Measurements from ENCODE around the gene CYFIP2. TPM values are rescaled to one million over a fixed set of nuclear protein-coding genes. Genes with fewer than 3 reads are reported as not detected.
A peak's percentile ranks its signal among the peaks of the same experiment; 100 is the strongest.

CYFIP2 gene
- total and polyA plus RNA-seq, 12 donors = 24.8 to 123 (median 54.8) TPM

GRCh38 chr5:157219491-157220271, 46.2 kb upstream of the CYFIP2 start:
- WGBS, 4 donors = 63 to 67% (median 66%) methylated on average over 9 of the region's 9 CpGs
- Histone ChIP-seq H3K27ac (peak overlapping the region in 1 of 5 donors; percentile 0), H3K36me3 (replicated peaks in 1 of 2) (no peaks in the 10 kb centered on the region), H3K4me1 (replicated peaks in 1 of 2) (no peaks in the 10 kb centered on the region), H3K27me3 (no peaks in the 10 kb centered on the region), H3K4me3 (no peak overlapping the region), H3K9me3 (replicated peaks in 1 of 3) (no peaks in the 10 kb centered on the region)
- intact Hi-C loops (cut with DNase I) = no loop called here
- TF ChIP-seq POLR2A (IDR thresholded peaks at IDR 0.05) (no peak), CTCF (IDR thresholded peaks at IDR 0.05) (no peak)
- peak in 1 of 7 donors; percentile 23 for DNase-seq

- TF ChIP-seq CTCF (IDR thresholded peaks at IDR 0.05) = no peak
- TF ChIP-seq POLR2A (IDR thresholded peaks at IDR 0.05) = no peak
- intact Hi-C loops (cut with DNase I) = no loop called here
- no peak for DNase-seq
- H3K27ac ChIP-seq = no peak overlapping the region
- H3K36me3 ChIP-seq (replicated peaks in 1 of 2) = no peaks in the 10 kb centered on the region
- no peaks in the 10 kb centered on the region for H3K9me3 ChIP-seq (replicated peaks in 1 of 3)
- no peaks in the 10 kb centered on the region for H3K4me1 ChIP-seq (replicated peaks in 1 of 2)
- WGBS, 4 donors = 75 to 84% (median 81%) methylated on average over 5 of the region's 5 CpGs
- no peaks in the 10 kb centered on the region for H3K27me3 ChIP-seq
- H3K4me3 ChIP-seq = no peak overlapping the region
Measured at GRCh38 chr5:157221959-157222358, 44.0 kb upstream of the CYFIP2 start.

- Histone ChIP-seq H3K4me3 (no peak overlapping the region), H3K27me3 (no peaks in the 10 kb centered on the region), H3K36me3 (replicated peaks in 1 of 2) (no peaks in the 10 kb centered on the region), H3K27ac (no peak overlapping the region), H3K4me1 (replicated peaks in 1 of 2) (no peaks in the 10 kb centered on the region), H3K9me3 (replicated peaks in 1 of 3) (no peaks in the 10 kb centered on the region)
- no peak for DNase-seq
- TF ChIP-seq CTCF (IDR thresholded peaks at IDR 0.05) (no peak), POLR2A (IDR thresholded peaks at IDR 0.05) (no peak)
- intact Hi-C loops (cut with DNase I) = no loop called here
- 80 to 86% (median 84%) methylated on average over 10 of the region's 10 CpGs for whole genome bisulfite sequencing, 4 donors
Measured at GRCh38 chr5:157222506-157223230, 43.3 kb upstream of the CYFIP2 start.

- Histone ChIP-seq H3K4me3 (no peak overlapping the region), H3K27me3 (no peaks in the 10 kb centered on the region), H3K9me3 (replicated peaks in 1 of 3) (no peaks in the 10 kb centered on the region), H3K27ac (no peak overlapping the region), H3K4me1 (replicated peaks in 1 of 2) (no peaks in the 10 kb centered on the region), H3K36me3 (replicated peaks in 1 of 2) (no peaks in the 10 kb centered on the region)
- DNase-seq = no peak
- WGBS, 4 donors = 71 to 84% (median 76%) methylated on average over 6 of the region's 6 CpGs
- no peak for TF ChIP-seq CTCF (IDR thresholded peaks at IDR 0.05)
- TF ChIP-seq POLR2A (IDR thresholded peaks at IDR 0.05) = no peak
- intact Hi-C loops (cut with DNase I) = no loop called here
Measured at GRCh38 chr5:157225469-157226422, 40.2 kb upstream of the CYFIP2 start.

Measured in adrenal gland (tissue), 12 donors.